Astrocyte of the spinal cord (primary cell): ENCODE measurements around the gene TOX2.

Experiments
- DNase-seq: peaks from one replicate; pipeline ENCODE4 v3.0.0; 2011; ENCODE audit warnings: low read depth, low spot score
- H3K4me3 ChIP-seq: 2 replicates; pipeline ENCODE4 v1.5.1; 2011; ENCODE audit warnings: low read depth, mild to moderate bottlenecking, low read length, moderate library complexity
- CTCF ChIP-seq: IDR thresholded peaks from 2 replicates; pipeline ENCODE4 v1.5.1; 2012; ENCODE audit warnings: low read depth, mild to moderate bottlenecking, low read length, inconsistent platforms
- in situ Hi-C: cut with HindIII; loops from 2 replicates; pipeline ENCODE4 v1.10.0; 2017; ENCODE audit warnings: low sequenced_read_pairs

Gene TOX2

GRCh38 chr20:44057698-44058675 is 143.3 kb downstream of the TOX2 start:
- in situ Hi-C loops: no loop called here
- no peak for TF ChIP-seq CTCF
- no peak for DNase-seq
- H3K4me3 ChIP-seq: no peak overlapping the region

GRCh38 chr20:44064501-44065400 is 150.1 kb downstream of the TOX2 start:
- TF ChIP-seq CTCF: no peak

DNA sequence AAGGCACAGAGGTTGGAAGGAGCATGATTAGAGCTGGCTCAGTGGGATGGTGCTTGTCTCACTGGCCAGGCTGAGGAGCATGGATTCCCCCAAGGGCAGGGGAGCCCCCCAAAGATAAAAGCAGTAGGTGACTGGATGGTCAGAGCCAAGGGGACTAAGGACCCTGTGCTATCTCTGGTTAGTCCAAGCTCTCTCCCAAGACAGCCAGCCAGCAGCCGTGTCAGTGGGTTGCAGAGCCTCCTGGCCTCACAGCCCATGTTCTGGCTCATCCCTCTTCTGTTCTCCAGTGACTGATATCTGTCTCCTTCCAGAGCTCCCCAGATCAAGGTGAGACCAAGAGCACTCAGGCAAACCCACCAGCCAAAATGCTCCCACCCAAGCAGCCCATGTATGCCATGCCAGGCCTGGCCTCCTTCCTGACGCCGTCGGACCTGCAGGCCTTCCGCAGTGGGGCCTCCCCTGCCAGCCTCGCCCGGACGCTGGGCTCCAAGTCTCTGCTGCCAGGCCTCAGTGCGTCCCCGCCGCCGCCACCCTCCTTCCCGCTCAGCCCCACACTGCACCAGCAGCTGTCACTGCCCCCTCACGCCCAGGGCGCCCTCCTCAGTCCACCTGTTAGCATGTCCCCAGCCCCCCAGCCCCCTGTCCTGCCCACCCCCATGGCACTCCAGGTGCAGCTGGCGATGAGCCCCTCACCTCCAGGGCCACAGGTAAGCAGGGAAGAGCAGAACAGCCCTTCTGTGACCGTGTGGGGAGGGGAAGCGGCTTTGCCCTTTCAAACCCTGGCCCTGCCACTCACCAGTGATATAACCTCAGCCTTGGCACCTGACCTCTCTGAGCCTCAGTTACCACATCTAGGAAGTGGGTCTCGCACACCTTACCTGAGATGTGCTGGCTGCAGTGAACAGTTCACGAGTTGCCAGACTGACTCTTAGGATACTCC is 151.0 kb downstream of the TOX2 start:
- no peak for TF ChIP-seq CTCF

More at GRCh38 chr20:44064501-44065400, 150.1 kb downstream of the TOX2 start:
- H3K4me3 ChIP-seq: no peak overlapping the region
- no peak for DNase-seq
- in situ Hi-C loops: no loop called here

DNA sequence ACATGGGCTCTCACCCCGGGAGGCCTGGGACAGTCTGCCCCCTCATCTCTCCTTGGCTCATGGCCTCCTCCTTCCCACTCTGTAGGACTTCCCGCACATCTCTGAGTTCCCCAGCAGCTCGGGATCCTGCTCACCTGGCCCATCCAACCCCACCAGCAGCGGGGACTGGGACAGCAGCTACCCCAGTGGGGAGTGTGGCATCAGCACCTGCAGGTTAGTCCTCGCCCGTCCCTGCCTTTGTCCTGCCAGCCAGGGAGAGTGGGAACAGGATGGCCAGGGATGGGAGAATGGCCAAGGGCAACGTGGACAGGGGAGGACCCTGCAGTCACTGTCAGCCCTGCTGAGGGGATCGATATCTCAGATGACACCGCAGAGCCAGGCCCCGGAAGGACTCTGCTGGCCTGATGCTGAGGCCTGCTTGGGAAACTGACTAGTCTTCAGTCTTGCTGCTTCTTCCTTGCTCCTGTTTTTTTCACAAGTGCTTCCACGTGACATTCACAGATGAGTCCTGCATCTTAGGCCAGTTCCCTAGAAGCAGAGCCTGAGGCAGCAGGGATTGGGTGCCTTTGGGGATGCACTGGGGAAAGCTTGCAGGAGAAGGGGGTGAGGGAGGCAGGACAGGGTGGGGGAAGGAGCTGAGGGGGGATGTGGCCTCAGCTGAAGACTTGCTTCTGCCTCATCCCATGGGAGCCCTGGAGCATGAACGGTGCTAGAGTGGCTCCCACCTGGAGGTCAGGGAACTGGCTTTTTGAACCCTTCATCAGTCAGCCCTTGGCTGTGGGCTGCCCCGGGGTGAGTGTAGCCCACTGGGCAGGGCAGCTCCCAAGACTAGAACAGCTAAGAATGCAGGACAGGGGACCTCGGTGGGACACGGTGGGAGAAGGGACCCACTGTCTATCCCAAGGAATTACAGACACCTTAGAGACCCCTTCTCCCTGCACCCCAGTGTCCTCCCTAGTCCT is 152.3 kb downstream of the TOX2 start:
- DNase-seq: no peak
- in situ Hi-C loops: no loop called here
- no peak for TF ChIP-seq CTCF
- no peak overlapping the region for H3K4me3 ChIP-seq

More for the DNA sequence above, 151.0 kb downstream of the TOX2 start:
- H3K4me3 ChIP-seq: no peak overlapping the region
- DNase-seq: no peak
- in situ Hi-C loops: no loop called here

GRCh38 chr20:44067650-44068081 is 153.0 kb downstream of the TOX2 start:
- DNase-seq: no peak
- in situ Hi-C loops: no loop called here
- no peak for TF ChIP-seq CTCF
- H3K4me3 ChIP-seq: no peak overlapping the region
